Esophagus squamous epithelium (tissue), 4 donors: ENCODE results near the gene HS3ST3A1.
"Not testable (repeated sequence)": the region's sequence is repeated elsewhere in the genome, so short reads cannot be mapped to it uniquely, and the experiment has no call there.

Source experiments
- CTCF ChIP-seq, 6 experiments: fragments of 450-650 bp in 4 of 6; fragments of 200-600 bp in 2 of 6; sonication (generic) in 2 of 6; IDR thresholded peaks; one replicate each; pipeline ENCODE4 v1.5.1; 2016 to 2019; ENCODE audit warnings: antibody characterized with exemption in 6 of 6, mild to moderate bottlenecking in 4 of 6, moderate library complexity in 4 of 6
- POLR2A ChIP-seq, 4 donors: fragments of 450-650 bp; IDR thresholded peaks; one replicate each; pipeline ENCODE4 v1.6.1; 2017; ENCODE audit warnings: antibody characterized with exemption in 4 of 4, mild to moderate bottlenecking in 4 of 4, moderate library complexity in 3 of 4

- TF ChIP-seq CTCF, POLR2A (IDR thresholded peaks at IDR 0.05): not testable (repeated sequence)
Measured at GRCh38 chr17:13496553-13497056, 105.1 kb downstream of the HS3ST3A1 start.
